A172 (cell line): ENCODE data around the gene ZNF354B. TPM values are rescaled to one million over a fixed set of nuclear protein-coding genes. Genes with fewer than 3 reads are reported as not detected.
"Not testable (repeated sequence)": the region's sequence is repeated elsewhere in the genome, so short reads cannot be mapped to it uniquely, and the experiment has no call there.

ENCODE experiments used
- DNase-seq: peaks from one replicate; pipeline ENCODE4 v3.0.0-alpha.2; 2015; ENCODE audit warnings: low spot score
- total RNA-seq: library from RNA; depleted of rRNA; stranded (reverse); fragments of >200 nt; shearing (Covaris generic); gene quantifications from 2 replicates; pipeline ENCODE4 v1.2.3, GENCODE V29; 2014; rRNA removed

Gene ZNF354B
- total RNA-seq, 1 experiment from 2014 or later, result 10.0 TPM

- DNase-seq, result not testable (repeated sequence)
These were observed 23.5 kb downstream of the ZNF354B start for GRCh38 chr5:178883115-178883694.

GRCh38 chr5:178883815-178884430 is 24.2 kb downstream of the ZNF354B start:
- no peak for DNase-seq

- no peak for DNase-seq
These were observed 36.1 kb downstream of the ZNF354B start, which contains the start of gene ZFP2 for GRCh38 chr5:178895615-178896571. TSS of gene ZFP2 (plus strand) at chr5:178895913. CDS start at chr5:178931314, 35,401 bp downstream.

- DNase-seq, result no peak
These were observed 39.5 kb downstream of the ZNF354B start for GRCh38 chr5:178899289-178899688.

GRCh38 chr5:178902849-178903248 is 43.1 kb downstream of the ZNF354B start:
- DNase-seq, result no peak

GRCh38 chr5:178931846-178932760 is 72.3 kb downstream of the ZNF354B start:
- DNase-seq, result no peak

Other genes with a start within 250 kb of the ZNF354B start
- 13.6 and 15.1 TPM in 2 replicates for gene CLK4, start 232.9 kb upstream of the ZNF354B start, total RNA-seq
- gene ZNF354A, start 129.3 kb upstream of the ZNF354B start, total RNA-seq, result 4.2 and 5.4 TPM in 2 replicates
- gene ZFP2, start 36.0 kb downstream of the ZNF354B start, total RNA-seq, result not detected in 2 replicates
- not detected in 2 replicates for gene ZNF454, start 81.2 kb downstream of the ZNF354B start, total RNA-seq
- not detected in 2 replicates for gene GRM6, start 135.4 kb downstream of the ZNF354B start, total RNA-seq
- not detected in 2 replicates for gene ZNF879, start 163.9 kb downstream of the ZNF354B start, total RNA-seq
- not detected in 2 replicates for gene ZNF354C, start 200.4 kb downstream of the ZNF354B start, total RNA-seq